Fibroblast of the conjunctiva (primary cell): ENCODE data around the gene CLCN7.

Experiments
- DNase-seq: peaks from one replicate; pipeline ENCODE4 v3.0.0-alpha.2; 2010; ENCODE audit warnings: low read depth

Gene CLCN7

GRCh38 chr16:1464196-1464893 is 10.5 kb downstream of the CLCN7 start:
- DNase-seq = no peak

GRCh38 chr16:1461146-1461545 is 13.7 kb downstream of the CLCN7 start:
- no peak for DNase-seq

GRCh38 chr16:1460602-1461138 is 14.2 kb downstream of the CLCN7 start:
- DNase-seq = no peak

GRCh38 chr16:1459967-1460366 is 14.9 kb downstream of the CLCN7 start:
- DNase-seq = no peak

- DNase-seq = no peak
These were observed 15.9 kb downstream of the CLCN7 start for GRCh38 chr16:1458977-1459341.

- no peak for DNase-seq
These were observed 16.4 kb downstream of the CLCN7 start for GRCh38 chr16:1458336-1458976.

- no peak for DNase-seq
These were observed 17.2 kb downstream of the CLCN7 start for GRCh38 chr16:1457489-1458245.

GRCh38 chr16:1456951-1457350 is 17.9 kb downstream of the CLCN7 start:
- DNase-seq = no peak

GRCh38 chr16:1455190-1456171 is 19.3 kb downstream of the CLCN7 start:
- no peak for DNase-seq

GRCh38 chr16:1454561-1454960 is 20.3 kb downstream of the CLCN7 start:
- DNase-seq = no peak

GRCh38 chr16:1453316-1453715 is 21.5 kb downstream of the CLCN7 start:
- no peak for DNase-seq

- DNase-seq = no peak
These were observed 22.3 kb downstream of the CLCN7 start for GRCh38 chr16:1452530-1452929.

- no peak for DNase-seq
These were observed 23.0 kb downstream of the CLCN7 start for GRCh38 chr16:1451702-1452392.

- DNase-seq = no peak
These were observed 24.0 kb downstream of the CLCN7 start for GRCh38 chr16:1450841-1451240.

- DNase-seq = no peak
These were observed 24.6 kb downstream of the CLCN7 start for GRCh38 chr16:1450218-1450617.

- DNase-seq = no peak
These were observed 25.5 kb downstream of the CLCN7 start for GRCh38 chr16:1449201-1449788.

- no peak for DNase-seq
These were observed 26.2 kb downstream of the CLCN7 start for GRCh38 chr16:1448536-1449116.

GRCh38 chr16:1447965-1448364 is 26.9 kb downstream of the CLCN7 start:
- no peak for DNase-seq

- no peak for DNase-seq
These were observed 28.3 kb downstream of the CLCN7 start for GRCh38 chr16:1446296-1447080.
